ENCODE data around the gene SLC30A2. TPM values are rescaled to one million over a fixed set of nuclear protein-coding genes. Genes with fewer than 3 reads are reported as not detected.

The SLC30A2 gene
- polyA plus RNA-seq, 3 donors: not detected

- H3K36me3 ChIP-seq (replicated peaks in 1 of 2; ENCODE audit: control insufficient read depth in 1 of 2, insufficient read depth in 2 of 2, low read length in 2 of 2): no peaks in the 10 kb centered on the region
- Mint-ChIP-seq H3K4me3 (peak overlapping the region in 1 of 2 donors; percentile 80), H3K9me3 (peaks cover 0 to 12% (median 1%) of the 10 kb centered on the region in 7 donors), H3K27me3 (ENCODE audit: low read depth in 3 of 3) (peaks cover 53 to 90% (median 67%) of the 10 kb centered on the region in 3 donors), H3K4me1 (peaks cover 6% of the 10 kb centered on the region), H3K27ac (no peak overlapping the region), H3K36me3 (no peaks in the 10 kb centered on the region)
- intact Hi-C loops (cut with micrococcal nuclease): no loop called here
- no peaks in the 10 kb centered on the region for H3K79me2 ChIP-seq (ENCODE audit: insufficient read depth, low read length)
- no peak overlapping the region for H3K4me2 ChIP-seq (replicated peaks; ENCODE audit: extremely low read depth, low read length, poor library complexity, severe bottlenecking)
- no peak overlapping the region for H2AFZ ChIP-seq (ENCODE audit: insufficient read depth, low read depth, low read length, poor library complexity, severe bottlenecking)
- no peak overlapping the region for H3K27ac ChIP-seq (ENCODE audit: low read depth in 1 of 2, low read length in 2 of 2)
- H3K27me3 ChIP-seq (ENCODE audit: control insufficient read depth in 2 of 2, insufficient read depth in 2 of 2, low read length in 2 of 2): peaks cover 28 to 67% of the 10 kb centered on the region in 2 donors
- TF ChIP-seq, protein P1, sequence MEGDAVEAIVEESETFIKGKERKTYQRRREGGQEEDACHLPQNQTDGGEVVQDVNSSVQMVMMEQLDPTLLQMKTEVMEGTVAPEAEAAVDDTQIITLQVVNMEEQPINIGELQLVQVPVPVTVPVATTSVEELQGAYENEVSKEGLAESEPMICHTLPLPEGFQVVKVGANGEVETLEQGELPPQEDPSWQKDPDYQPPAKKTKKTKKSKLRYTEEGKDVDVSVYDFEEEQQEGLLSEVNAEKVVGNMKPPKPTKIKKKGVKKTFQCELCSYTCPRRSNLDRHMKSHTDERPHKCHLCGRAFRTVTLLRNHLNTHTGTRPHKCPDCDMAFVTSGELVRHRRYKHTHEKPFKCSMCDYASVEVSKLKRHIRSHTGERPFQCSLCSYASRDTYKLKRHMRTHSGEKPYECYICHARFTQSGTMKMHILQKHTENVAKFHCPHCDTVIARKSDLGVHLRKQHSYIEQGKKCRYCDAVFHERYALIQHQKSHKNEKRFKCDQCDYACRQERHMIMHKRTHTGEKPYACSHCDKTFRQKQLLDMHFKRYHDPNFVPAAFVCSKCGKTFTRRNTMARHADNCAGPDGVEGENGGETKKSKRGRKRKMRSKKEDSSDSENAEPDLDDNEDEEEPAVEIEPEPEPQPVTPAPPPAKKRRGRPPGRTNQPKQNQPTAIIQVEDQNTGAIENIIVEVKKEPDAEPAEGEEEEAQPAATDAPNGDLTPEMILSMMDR (IDR thresholded peaks at IDR 0.05): no peak
- no peak overlapping the region for H3K9ac ChIP-seq (ENCODE audit: insufficient read depth, low read length, poor library complexity, severe bottlenecking)
- H3K4me3 ChIP-seq (replicated peaks in 1 of 3; ENCODE audit: low read depth in 2 of 3, low read length in 3 of 3): no peak overlapping the region
- peaks cover 0 to 5% of the 10 kb centered on the region in 2 donors for H3K4me1 ChIP-seq (ENCODE audit: control insufficient read depth in 1 of 2, insufficient read depth in 2 of 2, low read length in 2 of 2)
- no peaks in the 10 kb centered on the region for H4K20me1 ChIP-seq (ENCODE audit: insufficient read depth, low read length)
- no peak for DNase-seq
- peaks cover 0 to 24% of the 10 kb centered on the region in 2 donors for H3K9me3 ChIP-seq (replicated peaks in 1 of 2; ENCODE audit: control insufficient read depth in 1 of 2, insufficient read depth in 1 of 2, low read length in 2 of 2)
- whole genome bisulfite sequencing (ENCODE audit: insufficient coverage): 6% methylated on average over 53 of the region's 57 CpGs
Measured at GRCh38 chr1:26046246-26047095, 553 bp upstream of the SLC30A2 start.

DNA sequence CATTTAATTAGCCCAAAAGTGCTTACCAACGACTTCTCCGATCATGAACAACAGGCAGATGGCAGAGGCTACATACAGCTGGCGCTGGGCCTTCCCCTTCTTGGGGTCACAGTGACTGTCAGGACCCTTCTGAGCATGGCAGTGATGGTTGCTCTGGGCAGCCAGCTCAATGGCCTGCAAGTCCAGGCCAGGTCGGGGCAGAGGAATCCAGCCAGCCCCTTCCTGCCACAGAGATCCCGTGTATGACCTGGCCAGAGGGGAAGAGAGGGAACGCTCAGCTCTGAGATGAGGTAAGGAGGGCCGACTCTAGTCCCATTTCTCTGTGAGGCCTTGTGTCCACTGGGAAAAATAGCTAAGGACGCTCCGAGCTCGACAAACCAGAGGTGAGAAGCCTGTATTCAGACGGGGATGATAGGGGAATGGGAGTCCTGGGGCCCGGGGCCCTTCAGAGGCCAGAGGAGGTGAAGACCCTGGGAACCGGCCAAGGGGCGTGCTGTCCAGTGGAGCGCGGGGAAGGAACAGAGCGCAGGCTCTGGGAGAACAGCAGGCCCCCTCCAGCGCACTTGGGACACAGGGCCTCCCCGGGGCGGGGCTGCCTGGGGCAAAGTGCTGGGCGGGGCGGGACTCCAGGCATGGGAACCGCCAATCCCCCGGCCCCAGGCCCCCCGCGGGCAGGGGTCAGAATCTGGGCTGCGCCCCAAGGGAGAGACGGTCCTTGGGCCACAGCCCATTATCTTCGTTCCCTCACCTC is 772 bp downstream of the SLC30A2 start:
- peaks cover 50 to 79% (median 61%) of the 10 kb centered on the region in 3 donors for H3K27me3 Mint-ChIP-seq (ENCODE audit: low read depth in 3 of 3)
- Histone ChIP-seq H3K27ac (ENCODE audit: low read depth in 1 of 2, low read length in 2 of 2) (no peak overlapping the region), H3K27me3 (ENCODE audit: control insufficient read depth in 2 of 2, insufficient read depth in 2 of 2, low read length in 2 of 2) (peaks cover 28 to 67% of the 10 kb centered on the region in 2 donors), H3K36me3 (replicated peaks in 1 of 2; ENCODE audit: control insufficient read depth in 1 of 2, insufficient read depth in 2 of 2, low read length in 2 of 2) (no peaks in the 10 kb centered on the region), H3K4me3 (replicated peaks in 1 of 3; ENCODE audit: low read depth in 2 of 3, low read length in 3 of 3) (no peak overlapping the region), H4K20me1 (ENCODE audit: insufficient read depth, low read length) (no peaks in the 10 kb centered on the region), H2AFZ (ENCODE audit: insufficient read depth, low read depth, low read length, poor library complexity, severe bottlenecking) (no peak overlapping the region), H3K9me3 (replicated peaks in 1 of 2; ENCODE audit: control insufficient read depth in 1 of 2, insufficient read depth in 1 of 2, low read length in 2 of 2) (peaks cover 0 to 24% of the 10 kb centered on the region in 2 donors), H3K4me1 (ENCODE audit: control insufficient read depth in 1 of 2, insufficient read depth in 2 of 2, low read length in 2 of 2) (peaks cover 0 to 5% of the 10 kb centered on the region in 2 donors), H3K4me2 (replicated peaks; ENCODE audit: extremely low read depth, low read length, poor library complexity, severe bottlenecking) (no peak overlapping the region), H3K9ac (ENCODE audit: insufficient read depth, low read length, poor library complexity, severe bottlenecking) (no peak overlapping the region), H3K79me2 (ENCODE audit: insufficient read depth, low read length) (no peaks in the 10 kb centered on the region)
- DNase-seq: no peak
- peaks cover 6% of the 10 kb centered on the region for H3K4me1 Mint-ChIP-seq
- TF ChIP-seq, protein P1 (IDR thresholded peaks at IDR 0.05): no peak
- H3K4me3 Mint-ChIP-seq: peak overlapping the region in 1 of 2 donors; percentile 84
- 34% methylated on average over 29 of the region's 29 CpGs for WGBS (ENCODE audit: insufficient coverage)
- H3K27ac Mint-ChIP-seq: no peak overlapping the region
- intact Hi-C loops (cut with micrococcal nuclease): no loop called here
- no peaks in the 10 kb centered on the region for H3K36me3 Mint-ChIP-seq
- peaks cover 0 to 11% (median 1%) of the 10 kb centered on the region in 7 donors for H3K9me3 Mint-ChIP-seq

All from CD14-positive monocyte (primary cell).